Thymus (tissue), 11 donors: Measurements from ENCODE around the gene MTHFD2L. TPM values are rescaled to one million over a fixed set of nuclear protein-coding genes. Genes with fewer than 3 reads are reported as not detected.

Source experiments
- DNase-seq, 9 donors: peaks; one replicate each; pipeline ENCODE4 v3.0.0-alpha.2; 2013; ENCODE audit warnings: low spot score in 9 of 9, low read depth in 6 of 9, missing footprints in 1 of 9
- H3K27ac ChIP-seq, 2 donors: one replicate each; pipeline ENCODE4 v1.5.1; 2013; ENCODE audit warnings: control low read depth in 1 of 2, low read depth in 1 of 2, low read length in 1 of 2, mild to moderate bottlenecking in 1 of 2, moderate library complexity in 1 of 2
- H3K27me3 ChIP-seq, 2 donors: one replicate each; pipeline ENCODE4 v1.5.1; 2013; ENCODE audit warnings: low read length in 1 of 2; ENCODE audit not compliant: control insufficient read depth in 2 of 2, insufficient read depth in 1 of 2
- H3K36me3 ChIP-seq, 2 donors: one replicate each; pipeline ENCODE4 v1.5.1; 2013; ENCODE audit warnings: low read length in 1 of 2, mild to moderate bottlenecking in 1 of 2, moderate library complexity in 1 of 2; ENCODE audit not compliant: control insufficient read depth in 2 of 2, insufficient read depth in 2 of 2
- H3K4me1 ChIP-seq, 2 donors: one replicate each; pipeline ENCODE4 v1.5.1; 2013; ENCODE audit warnings: low read length in 2 of 2; ENCODE audit not compliant: control insufficient read depth in 2 of 2, insufficient read depth in 2 of 2
- H3K4me3 ChIP-seq, 2 donors: one replicate each; pipeline ENCODE4 v1.5.1; 2013; ENCODE audit warnings: low read length in 2 of 2, control low read depth in 1 of 2, mild to moderate bottlenecking in 1 of 2
- H3K9me3 ChIP-seq, 2 donors: one replicate each; pipeline ENCODE4 v1.5.1; 2013; ENCODE audit warnings: low read length in 1 of 2, mild to moderate bottlenecking in 1 of 2; ENCODE audit not compliant: control insufficient read depth in 2 of 2, insufficient read depth in 1 of 2
- WGBS: extraction: QIAGEN DNeasy Blood & Tissue Kit; methylation state at CpG from one replicate; pipeline ENCODE4 v1.1.7; 2013; 5-methylcytosine and 5-hydroxymethylcytosine counted together
- polyA plus RNA-seq: library from polyadenylated mRNA; stranded (reverse); fragments of 200-250 nt; gene quantifications from one replicate; pipeline ENCODE4 v1.2.3, GENCODE V29; 2013
- total RNA-seq: library from RNA; stranded (reverse); fragments of 120-200 nt; gene quantifications from one replicate; pipeline ENCODE4 v1.2.4, GENCODE V29; 2013
- donor health status: healthy.

The MTHFD2L gene
- total and polyA plus RNA-seq, 2 donors = 16.9 to 33.8 TPM

GRCh38 chr4:74268643-74269042 is 110.7 kb downstream of the MTHFD2L start:
- Histone ChIP-seq H3K36me3 (no peaks in the 10 kb centered on the region), H3K9me3 (no peaks in the 10 kb centered on the region), H3K27ac (no peak overlapping the region), H3K27me3 (no peaks in the 10 kb centered on the region), H3K4me1 (no peaks in the 10 kb centered on the region), H3K4me3 (no peak overlapping the region)
- over 99% methylated on average over 2 of the region's 2 CpGs for WGBS
- no peak for DNase-seq

- no peak overlapping the region for H3K4me3 ChIP-seq
- H3K9me3 ChIP-seq = no peaks in the 10 kb centered on the region
- H3K4me1 ChIP-seq = no peaks in the 10 kb centered on the region
- H3K27ac ChIP-seq = no peak overlapping the region
- H3K36me3 ChIP-seq = no peaks in the 10 kb centered on the region
- WGBS = 96% methylated on average over 3 of the region's 3 CpGs
- no peak for DNase-seq
- H3K27me3 ChIP-seq = no peaks in the 10 kb centered on the region
These were observed 120.6 kb downstream of the MTHFD2L start for GRCh38 chr4:74278490-74278889.

GRCh38 chr4:74279716-74280115 is 121.8 kb downstream of the MTHFD2L start:
- WGBS = over 99% methylated on average over 3 of the region's 3 CpGs

GRCh38 chr4:74282926-74283325 is 125.0 kb downstream of the MTHFD2L start:
- Histone ChIP-seq H3K27me3 (no peaks in the 10 kb centered on the region), H3K4me1 (no peaks in the 10 kb centered on the region), H3K9me3 (no peaks in the 10 kb centered on the region), H3K4me3 (no peak overlapping the region), H3K27ac (no peak overlapping the region), H3K36me3 (no peaks in the 10 kb centered on the region)
- no peak for DNase-seq

More at GRCh38 chr4:74279716-74280115, 121.8 kb downstream of the MTHFD2L start:
- H3K4me3 ChIP-seq = no peak overlapping the region
- no peaks in the 10 kb centered on the region for H3K9me3 ChIP-seq
- no peak for DNase-seq
- no peaks in the 10 kb centered on the region for H3K36me3 ChIP-seq
- no peak overlapping the region for H3K27ac ChIP-seq
- H3K4me1 ChIP-seq = no peaks in the 10 kb centered on the region
- no peaks in the 10 kb centered on the region for H3K27me3 ChIP-seq

GRCh38 chr4:74283614-74284013 is 125.7 kb downstream of the MTHFD2L start:
- WGBS = 97% methylated on average over 2 of the region's 2 CpGs
- Histone ChIP-seq H3K27me3 (no peaks in the 10 kb centered on the region), H3K4me1 (no peaks in the 10 kb centered on the region), H3K36me3 (no peaks in the 10 kb centered on the region), H3K4me3 (no peak overlapping the region), H3K27ac (no peak overlapping the region), H3K9me3 (no peaks in the 10 kb centered on the region)
- DNase-seq = no peak

- Histone ChIP-seq H3K36me3 (no peaks in the 10 kb centered on the region), H3K4me3 (no peak overlapping the region), H3K4me1 (no peaks in the 10 kb centered on the region), H3K27ac (no peak overlapping the region), H3K9me3 (no peaks in the 10 kb centered on the region), H3K27me3 (no peaks in the 10 kb centered on the region)
- DNase-seq = no peak
- 95% methylated on average over 3 of the region's 3 CpGs for WGBS
These were observed 126.1 kb downstream of the MTHFD2L start for GRCh38 chr4:74284053-74284452.

- no peak for DNase-seq
- Histone ChIP-seq H3K4me3 (no peak overlapping the region), H3K27me3 (no peaks in the 10 kb centered on the region), H3K4me1 (no peaks in the 10 kb centered on the region), H3K9me3 (no peaks in the 10 kb centered on the region), H3K36me3 (no peaks in the 10 kb centered on the region), H3K27ac (no peak overlapping the region)
- WGBS = 98% methylated on average over 1 of the region's 1 CpG
These were observed 129.2 kb downstream of the MTHFD2L start for GRCh38 chr4:74287164-74287563.

GRCh38 chr4:74287791-74288190 is 129.9 kb downstream of the MTHFD2L start:
- no peak overlapping the region for H3K4me3 ChIP-seq
- DNase-seq = no peak
- H3K9me3 ChIP-seq = no peaks in the 10 kb centered on the region
- no peaks in the 10 kb centered on the region for H3K27me3 ChIP-seq
- H3K4me1 ChIP-seq = no peaks in the 10 kb centered on the region
- no peaks in the 10 kb centered on the region for H3K36me3 ChIP-seq
- no peak overlapping the region for H3K27ac ChIP-seq

GRCh38 chr4:74291471-74291870 is 133.6 kb downstream of the MTHFD2L start:
- H3K4me1 ChIP-seq = no peaks in the 10 kb centered on the region
- no peak overlapping the region for H3K27ac ChIP-seq
- no peak for DNase-seq
- no peak overlapping the region for H3K4me3 ChIP-seq
- H3K27me3 ChIP-seq = no peaks in the 10 kb centered on the region
- 92% methylated on average over 1 of the region's 1 CpG for WGBS
- no peaks in the 10 kb centered on the region for H3K36me3 ChIP-seq
- no peaks in the 10 kb centered on the region for H3K9me3 ChIP-seq
